Esophagus squamous epithelium (tissue), 4 donors: ENCODE results near the gene UBE2Q1.

ENCODE experiments used
- POLR2A ChIP-seq, 4 donors: fragments of 450-650 bp; IDR thresholded peaks; one replicate each; pipeline ENCODE4 v1.6.1; 2017; ENCODE audit warnings: antibody characterized with exemption in 4 of 4, mild to moderate bottlenecking in 4 of 4, moderate library complexity in 3 of 4
- TF ChIP-seq, protein P1 (sequence below), 6 experiments: fragments of 450-650 bp in 4 of 6; fragments of 200-600 bp in 2 of 6; sonication (generic) in 2 of 6; IDR thresholded peaks; one replicate each; pipeline ENCODE4 v1.5.1; 2016 to 2019; ENCODE audit warnings: antibody characterized with exemption in 6 of 6, mild to moderate bottlenecking in 4 of 6, moderate library complexity in 4 of 6

DNA sequence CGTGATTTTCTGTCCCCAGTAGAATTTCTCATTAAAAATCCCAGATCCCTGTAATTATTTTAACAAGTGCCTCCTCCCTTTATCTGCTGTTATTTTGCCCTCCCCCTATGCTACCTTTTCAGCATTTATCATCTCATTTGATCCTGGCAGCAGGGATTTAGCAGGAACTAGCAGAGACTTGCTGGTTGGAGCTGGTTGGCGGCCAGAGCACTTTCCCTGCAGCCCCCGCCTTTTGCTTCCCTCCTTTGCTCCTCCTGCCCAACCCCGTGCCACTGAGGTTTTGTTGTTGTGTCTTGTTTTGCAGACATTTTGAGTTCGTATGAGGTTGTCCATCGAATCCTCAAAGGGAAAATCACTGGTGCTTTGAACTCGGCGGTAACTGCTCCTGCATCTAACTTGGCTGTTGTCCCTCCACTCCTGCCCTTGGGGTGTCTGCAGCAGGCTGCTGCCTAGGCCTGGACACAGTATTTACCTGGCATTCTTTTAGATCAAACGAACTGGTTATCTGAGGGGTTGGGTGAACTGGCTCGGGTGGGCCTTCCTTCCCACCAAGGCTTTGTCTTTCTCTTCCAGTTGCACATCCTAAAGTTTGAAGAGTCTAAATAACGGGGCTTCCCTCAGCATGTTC is 11.2 kb downstream of the UBE2Q1 start:
- TF ChIP-seq, protein P1, sequence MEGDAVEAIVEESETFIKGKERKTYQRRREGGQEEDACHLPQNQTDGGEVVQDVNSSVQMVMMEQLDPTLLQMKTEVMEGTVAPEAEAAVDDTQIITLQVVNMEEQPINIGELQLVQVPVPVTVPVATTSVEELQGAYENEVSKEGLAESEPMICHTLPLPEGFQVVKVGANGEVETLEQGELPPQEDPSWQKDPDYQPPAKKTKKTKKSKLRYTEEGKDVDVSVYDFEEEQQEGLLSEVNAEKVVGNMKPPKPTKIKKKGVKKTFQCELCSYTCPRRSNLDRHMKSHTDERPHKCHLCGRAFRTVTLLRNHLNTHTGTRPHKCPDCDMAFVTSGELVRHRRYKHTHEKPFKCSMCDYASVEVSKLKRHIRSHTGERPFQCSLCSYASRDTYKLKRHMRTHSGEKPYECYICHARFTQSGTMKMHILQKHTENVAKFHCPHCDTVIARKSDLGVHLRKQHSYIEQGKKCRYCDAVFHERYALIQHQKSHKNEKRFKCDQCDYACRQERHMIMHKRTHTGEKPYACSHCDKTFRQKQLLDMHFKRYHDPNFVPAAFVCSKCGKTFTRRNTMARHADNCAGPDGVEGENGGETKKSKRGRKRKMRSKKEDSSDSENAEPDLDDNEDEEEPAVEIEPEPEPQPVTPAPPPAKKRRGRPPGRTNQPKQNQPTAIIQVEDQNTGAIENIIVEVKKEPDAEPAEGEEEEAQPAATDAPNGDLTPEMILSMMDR (IDR thresholded peaks at IDR 0.05) = no peak
- TF ChIP-seq POLR2A (IDR thresholded peaks at IDR 0.05) = no peak
